GM12878 (cell line): Measurements from ENCODE around the gene ADAMTSL1. TPM values are rescaled to one million over a fixed set of nuclear protein-coding genes. Genes with fewer than 3 reads are reported as not detected.
A peak's percentile ranks its signal among the peaks of the same experiment; 100 is the strongest.

ENCODE experiments used
- ASH2L ChIP-seq: fragments of 300-600, 200-600 bp; sonication (generic); IDR thresholded peaks from 2 replicates; pipeline ENCODE4 v1.6.1; 2017; ENCODE audit warnings: low read depth, mild to moderate bottlenecking, borderline replicate concordance
- ATF2 ChIP-seq: IDR thresholded peaks from 2 replicates; pipeline ENCODE4 v1.6.1; 2012; ENCODE audit warnings: low read length, inconsistent platforms
- ATF3 ChIP-seq: IDR thresholded peaks from 2 replicates; pipeline ENCODE4 v1.6.1; 2011; ENCODE audit warnings: low read depth, mild to moderate bottlenecking, low read length, moderate library complexity, borderline replicate concordance; ENCODE audit errors: extremely low read depth
- BHLHE40 ChIP-seq, 2 experiments: fragments of 450-650 bp in 1 of 2; IDR thresholded peaks; 2 replicates each; pipeline ENCODE4 v1.6.1; 2011 to 2017; ENCODE audit warnings: low read depth in 2 of 2, borderline replicate concordance in 1 of 2, improper control_type of control experiment in 1 of 2, low read length in 1 of 2, mild to moderate bottlenecking in 1 of 2
- BRCA1 ChIP-seq: IDR thresholded peaks from 2 replicates; pipeline ENCODE4 v1.6.1; 2011; ENCODE audit warnings: low read depth, low read length, improper control_type of control experiment
- CBX5 ChIP-seq: sonication (generic); IDR thresholded peaks from 2 replicates; pipeline ENCODE4 v1.6.1; 2016; ENCODE audit warnings: low read depth, moderate library complexity, mild to moderate bottlenecking, inconsistent platforms
- CEBPB ChIP-seq, 2 experiments: fragments of 150-350 bp in 1 of 2; IDR thresholded peaks; 2 replicates each; pipeline ENCODE4 v1.6.1; 2012 to 2014; ENCODE audit warnings: low read depth in 2 of 2, low read length in 2 of 2, borderline replicate concordance in 1 of 2, inconsistent platforms in 1 of 2
- CHD1 ChIP-seq: IDR thresholded peaks from 2 replicates; pipeline ENCODE4 v1.6.1; 2012; ENCODE audit warnings: low read depth, low read length, improper control_type of control experiment
- CREM ChIP-seq: IDR thresholded peaks from 2 replicates; pipeline ENCODE4 v1.6.1; 2014; ENCODE audit warnings: antibody characterized with exemption, low read depth
- EGR1 ChIP-seq, 2 experiments: IDR thresholded peaks; 1 replicate in 1 of 2; 2 replicates in 1 of 2; pipeline ENCODE4 v1.6.1; 2011 to 2012; ENCODE audit warnings: low read depth in 2 of 2, low read length in 2 of 2, borderline replicate concordance in 1 of 2, mild to moderate bottlenecking in 1 of 2, moderate library complexity in 1 of 2
- ESRRA ChIP-seq: IDR thresholded peaks from 2 replicates; pipeline ENCODE4 v1.6.1; 2012; ENCODE audit warnings: mild to moderate bottlenecking, low read length, improper control_type of control experiment
- FOXM1 ChIP-seq: IDR thresholded peaks from 2 replicates; pipeline ENCODE4 v1.6.1; 2012; ENCODE audit warnings: low read depth, mild to moderate bottlenecking, inconsistent platforms, low read length, moderate library complexity
- IKZF1 ChIP-seq: fragments of 450-650 bp; conservative IDR thresholded peaks from 2 replicates; pipeline ENCODE4 v1.6.1; 2017; ENCODE audit warnings: antibody characterized with exemption, mild to moderate bottlenecking
- IRF3 ChIP-seq: fragments of 450-650 bp; IDR thresholded peaks from 2 replicates; pipeline ENCODE4 v1.6.1; 2014; ENCODE audit warnings: mild to moderate bottlenecking
- IRF4 ChIP-seq: IDR thresholded peaks from 2 replicates; pipeline ENCODE4 v1.6.1; 2011; ENCODE audit warnings: low read depth, low read length
- JUNB ChIP-seq: IDR thresholded peaks from 2 replicates; pipeline ENCODE4 v1.6.1; 2016; ENCODE audit warnings: antibody characterized with exemption, mild to moderate bottlenecking
- KLF5 ChIP-seq: fragments of 450-650 bp; IDR thresholded peaks from 2 replicates; pipeline ENCODE4 v1.6.1; 2014; ENCODE audit warnings: mild to moderate bottlenecking; ENCODE audit not compliant: partially characterized antibody
- MEF2A ChIP-seq: IDR thresholded peaks from 2 replicates; pipeline ENCODE4 v1.6.1; 2011; ENCODE audit warnings: low read depth, mild to moderate bottlenecking, low read length, moderate library complexity; ENCODE audit not compliant: insufficient read depth
- MTA3 ChIP-seq: IDR thresholded peaks from 2 replicates; pipeline ENCODE4 v1.6.1; 2012; ENCODE audit warnings: low read length, inconsistent platforms, borderline replicate concordance
- NFIC ChIP-seq: IDR thresholded peaks from 2 replicates; pipeline ENCODE4 v1.6.1; 2012; ENCODE audit warnings: low read depth, mild to moderate bottlenecking, inconsistent platforms, low read length, moderate library complexity
- NR2F1 ChIP-seq: fragments of 450-650 bp; conservative IDR thresholded peaks from 2 replicates; pipeline ENCODE4 v1.6.1; 2017; ENCODE audit warnings: mild to moderate bottlenecking
- SMC3 ChIP-seq: IDR thresholded peaks from 2 replicates; pipeline ENCODE4 v1.6.1; 2011; ENCODE audit warnings: low read length, improper control_type of control experiment, borderline replicate concordance
- SP1 ChIP-seq: IDR thresholded peaks from one replicate; pipeline ENCODE4 v1.6.1; 2011; ENCODE audit warnings: low read depth, low read length
- SPI1 ChIP-seq: IDR thresholded peaks from 2 replicates; pipeline ENCODE4 v1.6.1; 2011; ENCODE audit warnings: low read depth, mild to moderate bottlenecking, low read length, moderate library complexity, borderline replicate concordance; ENCODE audit not compliant: insufficient read depth
- TAF1 ChIP-seq: IDR thresholded peaks from 2 replicates; pipeline ENCODE4 v1.6.1; 2011; ENCODE audit warnings: mild to moderate bottlenecking, low read depth, low read length, borderline replicate concordance
- TCF12 ChIP-seq: IDR thresholded peaks from 2 replicates; pipeline ENCODE4 v1.6.1; 2011; ENCODE audit warnings: low read depth, mild to moderate bottlenecking, low read length
- TCF7 ChIP-seq: IDR thresholded peaks from 2 replicates; pipeline ENCODE4 v1.6.1; 2014; ENCODE audit warnings: antibody characterized with exemption, borderline replicate concordance
- YY1 ChIP-seq: IDR thresholded peaks from 2 replicates; pipeline ENCODE4 v1.6.1; 2011; ENCODE audit warnings: low read depth, mild to moderate bottlenecking, low read length
- polyA plus RNA-seq, 11 experiments: library from polyadenylated mRNA; depleted of rRNA in 4 of 11; unstranded in 6 of 11; stranded (reverse) in 5 of 11; fragments of >200 nt; fragmentation: Nextera tagmentation in 4 of 11; fragmentation: Illumina TruSeq in 1 of 11; extraction: Ambion mirVana in 4 of 11; extraction: Trizol in 1 of 11; gene quantifications; 1 replicate in 1 of 11; 2 replicates in 10 of 11; pipeline versions ENCODE4 v1.2.1 to v1.2.3, GENCODE V29; 2011 to 2016; ENCODE audit warnings: inconsistent platforms in 2 of 11, missing spikeins in 2 of 11, low read depth in 1 of 11
- total RNA-seq, 4 experiments: library from RNA; depleted of rRNA in 3 of 4; stranded (reverse); fragments of >200 nt in 3 of 4; fragmentation: Illumina TruSeq in 1 of 4; extraction: Trizol in 1 of 4; gene quantifications; 2 replicates each; pipeline versions ENCODE4 v1.2.1 to v1.2.3, GENCODE V29; 2013 to 2021

Gene ADAMTSL1
- total and polyA plus RNA-seq, 10 of the 15 experiments (the other 5 are each of a cell fraction or from before 2014, with no cell fraction given) = 0.01 to 0.10 (median 0.07) TPM; not detected in 6

GRCh38 chr9:18768951-18769622 is 295.1 kb downstream of the ADAMTSL1 start (continued):
- TF ChIP-seq ATF2 = peak; percentile 83
- peak; percentile 54; the same call in 1 of the 2 replicates for TF ChIP-seq CREM
- no peak for TF ChIP-seq SPI1
- peak; percentile 15 for TF ChIP-seq SP1
- TF ChIP-seq KLF5 = no peak
- no peak for TF ChIP-seq CEBPB (IDR thresholded peaks at IDR 0.05; ENCODE audit: borderline replicate concordance in 1 of 2, low read depth in 2 of 2, low read length in 2 of 2)
- 0 out of 2 replicates have a peak, but pooled peaks have one; percentile 8 for TF ChIP-seq YY1
- 0 out of 2 replicates have a peak, but pooled peaks have one; percentile 21 for TF ChIP-seq NR2F1
- no peak for TF ChIP-seq ATF3
- no peak for TF ChIP-seq IRF3
- TF ChIP-seq EGR1 (IDR thresholded peaks at IDR 0.05; ENCODE audit: borderline replicate concordance in 1 of 2, low read depth in 2 of 2, low read length in 2 of 2) = no peak
- TF ChIP-seq CHD1 = no peak
- 0 out of 2 replicates have a peak, but pooled peaks have one; percentile 45 for TF ChIP-seq CBX5
- TF ChIP-seq ASH2L = peak; percentile 86; the same call in 1 of the 2 replicates
- TF ChIP-seq MTA3 = peak; percentile 68; the same call in 1 of the 2 replicates
- peak; percentile 93; the same call in 1 of the 2 replicates for TF ChIP-seq ESRRA
- peak; percentile 76 for TF ChIP-seq FOXM1
- TF ChIP-seq SMC3 = no peak
- TF ChIP-seq BHLHE40 (IDR thresholded peaks at IDR 0.05; ENCODE audit: borderline replicate concordance in 1 of 2, low read depth in 2 of 2, low read length in 1 of 2) = 0 out of 4 replicates have a peak, but pooled peaks of 1 of the 2 experiments have one; percentile 17
- TF ChIP-seq NFIC = peak; percentile 84
- no peak for TF ChIP-seq TCF7
- TF ChIP-seq TAF1 = peak; percentile 45; the same call in 1 of the 2 replicates
- TF ChIP-seq IKZF1 = 0 out of 2 replicates have a peak, but pooled peaks have one; percentile 24
- peak; percentile 90 for TF ChIP-seq MEF2A
- TF ChIP-seq JUNB = peak; percentile 85
- TF ChIP-seq BRCA1 = no peak
- peak; percentile 66; the same call in 1 of the 2 replicates for TF ChIP-seq IRF4
- TF ChIP-seq TCF12 = no peak
